ENCODE results near the gene BCL7A. TPM values are rescaled to one million over a fixed set of nuclear protein-coding genes. Genes with fewer than 3 reads are reported as not detected.
A peak's percentile ranks its signal among the peaks of the same experiment; 100 is the strongest.

The BCL7A gene
- total RNA-seq, 1 donor from 2014 or later: 49.3 TPM

- Mint-ChIP-seq H3K4me1 (ENCODE audit: low read depth) (peaks cover 18% of the 10 kb centered on the region), H3K9me3 (ENCODE audit: low read depth) (no peaks in the 10 kb centered on the region), H3K27me3 (no peaks in the 10 kb centered on the region), H3K27ac (peak overlapping the region; percentile 81), H3K36me3 (ENCODE audit: insufficient read depth) (peaks cover 11% of the 10 kb centered on the region), H3K4me3 (ENCODE audit: low read depth) (no peak overlapping the region)
- TF ChIP-seq CTCF (IDR thresholded peaks at IDR 0.05; ENCODE audit: unreplicated experiment): no peak
- DNase-seq (ENCODE audit: low spot score, unreplicated experiment): no peak
Measured at GRCh38 chr12:122063694-122064024, 42.0 kb downstream of the BCL7A start.

DNA sequence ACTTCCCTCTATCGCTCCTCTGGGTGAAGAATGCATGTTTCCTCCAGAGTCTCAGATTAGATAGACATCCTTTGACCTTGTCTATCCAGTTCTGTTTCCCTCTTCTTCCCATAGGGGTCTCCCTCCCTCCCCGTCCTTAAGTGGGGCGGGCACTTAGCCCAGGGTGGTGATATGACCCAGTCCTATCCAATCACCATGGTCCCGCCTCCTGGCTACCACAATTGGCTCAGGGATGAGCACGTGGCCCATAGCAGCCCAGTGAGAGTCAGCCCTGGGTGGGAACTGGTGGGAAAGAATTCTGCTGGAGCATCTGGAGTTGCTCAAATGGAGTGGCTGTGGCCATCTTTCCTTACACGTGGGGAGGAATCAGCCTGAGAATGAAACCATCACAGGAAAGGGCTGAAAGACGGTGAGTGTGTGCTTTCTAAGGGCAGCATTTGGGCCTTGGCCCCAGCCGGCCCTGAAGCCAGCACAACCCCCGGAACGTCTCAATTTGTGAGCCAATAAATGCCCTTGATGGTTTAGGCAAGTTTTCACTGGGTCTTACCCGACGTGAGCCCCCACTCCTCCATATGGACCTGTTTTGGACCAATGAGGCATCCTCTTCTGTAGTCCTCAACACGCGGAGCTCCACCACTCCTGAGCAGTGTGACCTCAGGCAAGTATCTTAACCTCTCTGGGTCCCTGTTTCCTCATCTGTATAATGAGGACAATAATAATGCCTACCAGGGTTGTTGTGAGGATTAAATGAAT lies 42.5 kb downstream of the BCL7A start:
- TF ChIP-seq CTCF (IDR thresholded peaks at IDR 0.05; ENCODE audit: unreplicated experiment): peak; percentile 42
- H3K4me3 Mint-ChIP-seq (ENCODE audit: low read depth): peak overlapping the region; percentile 43
- H3K36me3 Mint-ChIP-seq (ENCODE audit: insufficient read depth): peaks cover 8% of the 10 kb centered on the region
- DNase-seq (ENCODE audit: low spot score, unreplicated experiment): peak; percentile 44
- H3K9me3 Mint-ChIP-seq (ENCODE audit: low read depth): no peaks in the 10 kb centered on the region
- H3K27ac Mint-ChIP-seq: peak overlapping the region; percentile 81
- H3K27me3 Mint-ChIP-seq: no peaks in the 10 kb centered on the region
- peaks cover 18% of the 10 kb centered on the region for H3K4me1 Mint-ChIP-seq (ENCODE audit: low read depth)

- H3K27me3 Mint-ChIP-seq: no peaks in the 10 kb centered on the region
- H3K9me3 Mint-ChIP-seq (ENCODE audit: low read depth): no peaks in the 10 kb centered on the region
- peaks cover 7% of the 10 kb centered on the region for H3K36me3 Mint-ChIP-seq (ENCODE audit: insufficient read depth)
- TF ChIP-seq CTCF (IDR thresholded peaks at IDR 0.05; ENCODE audit: unreplicated experiment): no peak
- peak overlapping the region; percentile 49 for H3K27ac Mint-ChIP-seq
- H3K4me1 Mint-ChIP-seq (ENCODE audit: low read depth): peaks cover 18% of the 10 kb centered on the region
- peak overlapping the region; percentile 43 for H3K4me3 Mint-ChIP-seq (ENCODE audit: low read depth)
- DNase-seq (ENCODE audit: low spot score, unreplicated experiment): no peak
Measured at GRCh38 chr12:122064780-122065588, 43.3 kb downstream of the BCL7A start.

- no peaks in the 10 kb centered on the region for H3K36me3 Mint-ChIP-seq (ENCODE audit: insufficient read depth)
- H3K9me3 Mint-ChIP-seq (ENCODE audit: low read depth): no peaks in the 10 kb centered on the region
- DNase-seq (ENCODE audit: low spot score, unreplicated experiment): no peak
- H3K4me1 Mint-ChIP-seq (ENCODE audit: low read depth): peaks cover 17% of the 10 kb centered on the region
- H3K27me3 Mint-ChIP-seq: no peaks in the 10 kb centered on the region
- no peak for TF ChIP-seq CTCF (IDR thresholded peaks at IDR 0.05; ENCODE audit: unreplicated experiment)
- H3K4me3 Mint-ChIP-seq (ENCODE audit: low read depth): no peak overlapping the region
- peak overlapping the region; percentile 86 for H3K27ac Mint-ChIP-seq
Measured at GRCh38 chr12:122067548-122067947, 45.9 kb downstream of the BCL7A start.

DNA sequence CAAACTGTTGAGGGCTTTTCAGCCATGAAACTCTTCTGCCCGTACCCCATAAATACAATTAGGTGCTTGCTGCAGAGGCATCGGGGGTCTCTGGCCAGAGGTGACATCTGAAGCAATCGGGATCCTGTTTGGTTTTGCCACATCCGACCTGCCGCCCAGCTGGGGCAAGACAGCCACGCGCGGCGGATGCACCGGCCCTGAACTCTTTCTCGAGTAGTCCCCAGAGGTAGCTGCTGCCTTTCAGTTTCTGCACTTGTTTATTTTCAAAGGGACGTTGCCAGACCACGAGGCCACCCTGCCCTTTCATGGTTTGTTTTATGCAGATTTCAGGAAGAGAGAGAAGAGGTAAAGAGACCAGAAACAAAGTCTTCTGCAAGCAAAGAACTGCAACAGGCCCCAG lies 46.3 kb downstream of the BCL7A start:
- no peaks in the 10 kb centered on the region for H3K27me3 Mint-ChIP-seq
- DNase-seq (ENCODE audit: low spot score, unreplicated experiment): no peak
- no peaks in the 10 kb centered on the region for H3K36me3 Mint-ChIP-seq (ENCODE audit: insufficient read depth)
- no peak overlapping the region for H3K4me3 Mint-ChIP-seq (ENCODE audit: low read depth)
- no peak for TF ChIP-seq CTCF (IDR thresholded peaks at IDR 0.05; ENCODE audit: unreplicated experiment)
- no peaks in the 10 kb centered on the region for H3K9me3 Mint-ChIP-seq (ENCODE audit: low read depth)
- H3K4me1 Mint-ChIP-seq (ENCODE audit: low read depth): peaks cover 13% of the 10 kb centered on the region
- H3K27ac Mint-ChIP-seq: peak overlapping the region; percentile 86

All from progenitor cell of endocrine pancreas (in vitro differentiated cells).